Retinal pigment epithelial cell (primary cell): ENCODE measurements around the gene UTP20.
"Not testable (repeated sequence)": the region's sequence is repeated elsewhere in the genome, so short reads cannot be mapped to it uniquely, and the experiment has no call there.

Experiments used
- DNase-seq: peaks from one replicate; pipeline ENCODE4 v3.0.0-alpha.2; 2010; ENCODE audit warnings: low read depth
- H3K4me3 ChIP-seq: 2 replicates; pipeline ENCODE4 v1.5.1; 2011; ENCODE audit warnings: mild to moderate bottlenecking, low read length, control low read depth, moderate library complexity
- CTCF ChIP-seq: conservative IDR thresholded peaks from 2 replicates; pipeline ENCODE4 v1.5.1; 2011; ENCODE audit warnings: low read depth, low read length, control low read depth, inconsistent platforms

The UTP20 gene

DNA sequence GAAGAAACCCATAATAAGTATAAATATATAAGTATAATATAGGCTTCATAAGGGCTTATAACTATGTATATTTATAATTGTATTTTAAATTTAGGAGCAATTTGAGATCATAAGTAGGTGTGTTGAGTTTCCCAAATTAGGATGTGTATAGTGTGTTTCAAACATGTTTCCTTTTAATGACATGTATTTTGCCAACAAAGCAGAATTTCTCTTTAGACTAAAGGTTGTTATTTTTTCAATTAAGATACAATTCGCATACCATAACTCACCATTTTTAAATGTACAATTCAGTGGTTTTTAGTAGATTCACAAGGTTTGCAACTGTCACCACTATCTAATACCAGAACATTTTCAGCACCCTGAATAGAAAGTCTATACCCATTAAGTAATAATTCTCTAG is 135.3 kb downstream of the UTP20 start:
- no peak for TF ChIP-seq CTCF
- no peak for DNase-seq
- H3K4me3 ChIP-seq = no peak overlapping the region

DNA sequence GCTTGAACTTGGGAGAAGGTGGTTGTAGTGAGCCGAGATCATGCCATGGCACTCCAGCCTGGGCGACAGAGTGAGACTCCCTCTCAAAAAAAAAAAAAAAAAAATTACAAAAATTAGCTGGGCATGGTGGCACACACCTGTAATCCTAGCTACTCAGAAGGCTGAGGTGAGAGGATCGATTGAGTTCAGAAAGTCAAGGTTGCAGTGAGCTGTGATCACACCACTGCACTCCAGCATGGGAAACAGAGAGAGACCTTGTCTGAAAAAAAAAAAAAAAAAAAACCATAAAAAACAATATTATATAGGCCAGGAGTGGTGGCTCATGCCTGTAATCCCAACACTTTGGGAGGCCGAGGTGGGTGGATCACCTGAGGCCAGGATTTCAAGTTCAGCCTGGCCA is 142.2 kb downstream of the UTP20 start:
- DNase-seq, H3K4me3 ChIP-seq: not testable (repeated sequence)

GRCh38 chr12:101424620-101425019 is 144.7 kb downstream of the UTP20 start:
- no peak for TF ChIP-seq CTCF
- no peak overlapping the region for H3K4me3 ChIP-seq

GRCh38 chr12:101430456-101430855 is 150.6 kb downstream of the UTP20 start:
- DNase-seq = no peak
- no peak overlapping the region for H3K4me3 ChIP-seq
- TF ChIP-seq CTCF = no peak

More at GRCh38 chr12:101424620-101425019, 144.7 kb downstream of the UTP20 start:
- no peak for DNase-seq

DNA sequence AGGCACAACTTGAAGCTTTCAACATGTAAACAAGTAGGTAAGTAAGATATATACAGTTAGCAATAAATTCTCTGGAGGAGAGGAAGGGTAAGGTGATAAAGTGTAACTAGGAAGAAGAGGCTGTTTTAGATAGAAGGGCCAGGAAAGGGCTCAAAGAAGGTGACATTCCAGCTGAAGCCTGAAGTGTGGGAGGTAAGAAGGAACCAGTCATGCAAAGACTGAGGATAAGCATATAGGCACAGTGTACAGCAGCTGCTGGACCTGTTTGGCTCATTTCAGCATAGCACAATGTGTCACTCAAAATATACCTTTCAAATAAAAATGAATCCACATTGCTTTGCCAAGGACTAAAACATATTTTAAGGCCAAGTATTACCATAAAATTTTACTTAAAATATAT is 156.2 kb downstream of the UTP20 start:
- H3K4me3 ChIP-seq = no peak overlapping the region
- TF ChIP-seq CTCF = no peak
- no peak for DNase-seq
